HL-60 (cell line): Measurements from ENCODE around the gene GUCA1A.

ENCODE experiments used
- CTCF ChIP-seq: IDR thresholded peaks from one replicate; pipeline ENCODE4 v1.5.1; 2011; ENCODE audit warnings: low read length, control low read depth, inconsistent platforms; ENCODE audit not compliant: insufficient read depth
- REST ChIP-seq: IDR thresholded peaks from 2 replicates; pipeline ENCODE4 v1.6.1; 2012; ENCODE audit warnings: low read depth; ENCODE audit not compliant: insufficient replicate concordance

- TF ChIP-seq CTCF (no peak), REST (no peak)
Observed at GRCh38 chr6:42138190-42138589, 35.0 kb upstream of the GUCA1A start.
